ENCODE data around the gene ATP11B.

- TF ChIP-seq CTCF (IDR thresholded peaks at IDR 0.05; ENCODE audit: insufficient read depth, low read depth, low read length) (no peak), EZH2 (IDR thresholded peaks at IDR 0.05; ENCODE audit: insufficient read depth, low read length) (no peak)
These were observed 17.9 kb downstream of the ATP11B start for GRCh38 chr3:182811269-182811596.
